Stimulated activated CD8-positive, alpha-beta memory T cell treated with anti-CD3 and anti-CD28 coated beads, Interleukin-4, amount 100 ng/mL, for 4 hours (primary cell): ENCODE data around the gene SAFB2.

Source experiments
- DNase-seq, 2 donors: peaks; one replicate each; pipeline ENCODE4 v3.0.0-alpha.2; 2020; ENCODE audit warnings: low read depth in 2 of 2, low spot score in 1 of 2

The SAFB2 gene

GRCh38 chr19:5553892-5554291 is 68.7 kb downstream of the SAFB2 start:
- no peak for DNase-seq

- DNase-seq = no peak
Measured at GRCh38 chr19:5547881-5548280, 74.7 kb downstream of the SAFB2 start.

- no peak for DNase-seq
Measured at GRCh38 chr19:5545984-5546383, 76.6 kb downstream of the SAFB2 start.

GRCh38 chr19:5545051-5545450 is 77.5 kb downstream of the SAFB2 start:
- DNase-seq = no peak

GRCh38 chr19:5542665-5543064 is 79.9 kb downstream of the SAFB2 start:
- DNase-seq = no peak

- DNase-seq = no peak
Measured at GRCh38 chr19:5541456-5541855, 81.1 kb downstream of the SAFB2 start.

GRCh38 chr19:5540208-5540607 is 82.4 kb downstream of the SAFB2 start:
- no peak for DNase-seq

- no peak for DNase-seq
Measured at GRCh38 chr19:5537870-5538269, 84.7 kb downstream of the SAFB2 start.
